ENCODE data around the gene BPIFB6. TPM values are rescaled to one million over a fixed set of nuclear protein-coding genes. Genes with fewer than 3 reads are reported as not detected.

The BPIFB6 gene
- total and polyA plus RNA-seq, 4 donors: not detected

DNA sequence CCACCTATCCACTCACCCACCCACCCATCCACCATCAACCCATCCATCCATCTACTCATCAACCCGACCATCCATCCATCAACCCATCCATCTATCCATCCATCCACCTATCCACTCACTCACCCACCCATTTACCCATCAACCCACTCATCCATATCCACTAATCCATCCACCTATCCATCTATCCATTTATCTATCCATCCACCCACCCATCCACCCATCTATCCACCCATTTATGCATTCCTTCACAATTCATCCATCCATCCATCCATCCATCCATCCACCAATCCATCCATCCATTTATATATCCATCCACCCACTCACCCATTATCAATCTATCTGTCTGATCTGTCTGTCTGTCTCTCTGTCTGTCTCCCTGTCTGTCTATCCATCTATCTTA is 62.1 kb downstream of the BPIFB6 start:
- Histone ChIP-seq H3K4me1 (ENCODE audit: control insufficient read depth in 4 of 4, insufficient read depth in 4 of 4, low read length in 3 of 4) (no peaks in the 10 kb centered on the region), H3K27me3 (ENCODE audit: control insufficient read depth in 4 of 4, insufficient read depth in 4 of 4, low read length in 3 of 4) (no peaks in the 10 kb centered on the region), H3K36me3 (ENCODE audit: control insufficient read depth in 4 of 4, insufficient read depth in 3 of 4, low read depth in 1 of 4, low read length in 3 of 4) (no peaks in the 10 kb centered on the region), H3K9ac (ENCODE audit: low read depth in 1 of 2, low read length in 2 of 2) (no peak overlapping the region), H3K9me3 (ENCODE audit: control insufficient read depth in 4 of 4, low read length in 3 of 4) (peaks cover 0 to 3% (median 0%) of the 10 kb centered on the region in 4 donors), H3K27ac (ENCODE audit: low read depth in 1 of 2, low read length in 2 of 2) (no peak overlapping the region), H3K4me3 (ENCODE audit: low read depth in 1 of 3, low read length in 3 of 3) (no peak overlapping the region)
- 50% methylated on average over 1 of the region's 1 CpG for WGBS
- TF ChIP-seq GABPA (IDR thresholded peaks at IDR 0.05 in 1 of 2, conservative IDR thresholded peaks at IDR 0.05 in 1 of 2): no peak
- TF ChIP-seq HNF4A (conservative IDR thresholded peaks at IDR 0.05): no peak
- no peak for TF ChIP-seq MAX (IDR thresholded peaks at IDR 0.05)
- TF ChIP-seq NR2F2 (IDR thresholded peaks at IDR 0.05): no peak
- TF ChIP-seq FOXA1 (IDR thresholded peaks at IDR 0.05): no peak
- DNase-seq (ENCODE audit: low spot score): no peak

Other genes with a start within 250 kb of the BPIFB6 start
- 10 to 100 TPM; 22.5 to 40.2 TPM for gene MAPRE1, start 211.7 kb upstream of the BPIFB6 start, total RNA-seq
- gene MAPRE1, start 211.7 kb upstream of the BPIFB6 start, polyA plus RNA-seq: 10 to 100 TPM in 1 of 2 donors, 1 to 10 TPM in 1; 6.7 to 11.3 TPM
- gene EFCAB8, start 172.7 kb upstream of the BPIFB6 start, total RNA-seq: under 1 TPM in 1 of 2 donors, not detected in 1; 0.25 TPM
- not detected for gene EFCAB8, start 172.7 kb upstream of the BPIFB6 start, polyA plus RNA-seq
- not detected for gene SUN5, start 27.2 kb upstream of the BPIFB6 start, total RNA-seq
- not detected for gene SUN5, start 27.2 kb upstream of the BPIFB6 start, polyA plus RNA-seq
- gene BPIFB2, start 23.9 kb upstream of the BPIFB6 start, total RNA-seq: 1 to 10 TPM; 1.9 to 3.7 TPM
- 1 to 10 TPM in 1 of 2 donors, under 1 TPM in 1; 0.33 to 1.0 TPM for gene BPIFB2, start 23.9 kb upstream of the BPIFB6 start, polyA plus RNA-seq
- gene BPIFB3, start 22.3 kb downstream of the BPIFB6 start, total RNA-seq: not detected
- gene BPIFB3, start 22.3 kb downstream of the BPIFB6 start, polyA plus RNA-seq: not detected
- not detected for gene BPIFB4, start 48.0 kb downstream of the BPIFB6 start, total RNA-seq
- gene BPIFB4, start 48.0 kb downstream of the BPIFB6 start, polyA plus RNA-seq: under 1 TPM in 1 of 2 donors, not detected in 1; 0.16 TPM
- gene BPIFA2, start 136.5 kb downstream of the BPIFB6 start, total RNA-seq: not detected
- not detected for gene BPIFA2, start 136.5 kb downstream of the BPIFB6 start, polyA plus RNA-seq
- not detected for gene BPIFA3, start 185.7 kb downstream of the BPIFB6 start, total RNA-seq
- not detected for gene BPIFA3, start 185.7 kb downstream of the BPIFB6 start, polyA plus RNA-seq
- not detected for gene BPIFA1, start 204.3 kb downstream of the BPIFB6 start, total RNA-seq
- not detected for gene BPIFA1, start 204.3 kb downstream of the BPIFB6 start, polyA plus RNA-seq